GM18526 (cell line): ENCODE results near the gene COX7A2.

Experiments used
- POLR2A ChIP-seq: IDR thresholded peaks from 3 replicates; pipeline ENCODE4 v1.6.1; 2011; ENCODE audit not compliant: insufficient read length; ENCODE audit errors: extremely low read depth

The COX7A2 gene

GRCh38 chr6:75211920-75212590 is 31.5 kb downstream of the COX7A2 start:
- TF ChIP-seq POLR2A = no peak

GRCh38 chr6:75210885-75211739 is 32.5 kb downstream of the COX7A2 start:
- TF ChIP-seq POLR2A = no peak

DNA sequence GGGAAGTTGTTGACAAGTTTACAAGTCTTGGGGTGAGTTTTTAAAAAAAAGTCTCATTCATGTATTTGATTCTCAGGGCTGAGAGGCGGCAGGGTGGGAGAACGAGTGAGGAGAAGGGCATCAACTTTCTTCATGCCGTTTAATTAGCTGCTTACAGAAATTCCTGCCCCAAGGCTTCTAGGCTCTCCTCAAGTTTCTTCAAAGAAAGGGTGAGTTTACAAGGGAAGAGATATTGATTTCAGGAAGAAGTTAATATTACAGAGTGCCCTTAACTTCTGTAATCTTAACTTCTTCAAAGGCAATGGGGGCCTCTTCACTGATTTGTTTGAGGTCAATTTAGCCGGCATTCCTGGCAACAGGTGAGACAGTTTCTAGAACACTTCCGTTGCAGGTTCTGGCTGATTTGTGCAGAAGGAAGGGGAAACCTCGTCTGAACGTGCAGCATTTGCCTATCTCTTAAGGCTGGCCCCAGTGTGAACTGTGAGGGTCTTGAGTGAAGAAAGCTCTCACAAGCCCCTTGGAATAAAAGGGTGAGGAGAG is 34.3 kb downstream of the COX7A2 start:
- TF ChIP-seq POLR2A = no peak

DNA sequence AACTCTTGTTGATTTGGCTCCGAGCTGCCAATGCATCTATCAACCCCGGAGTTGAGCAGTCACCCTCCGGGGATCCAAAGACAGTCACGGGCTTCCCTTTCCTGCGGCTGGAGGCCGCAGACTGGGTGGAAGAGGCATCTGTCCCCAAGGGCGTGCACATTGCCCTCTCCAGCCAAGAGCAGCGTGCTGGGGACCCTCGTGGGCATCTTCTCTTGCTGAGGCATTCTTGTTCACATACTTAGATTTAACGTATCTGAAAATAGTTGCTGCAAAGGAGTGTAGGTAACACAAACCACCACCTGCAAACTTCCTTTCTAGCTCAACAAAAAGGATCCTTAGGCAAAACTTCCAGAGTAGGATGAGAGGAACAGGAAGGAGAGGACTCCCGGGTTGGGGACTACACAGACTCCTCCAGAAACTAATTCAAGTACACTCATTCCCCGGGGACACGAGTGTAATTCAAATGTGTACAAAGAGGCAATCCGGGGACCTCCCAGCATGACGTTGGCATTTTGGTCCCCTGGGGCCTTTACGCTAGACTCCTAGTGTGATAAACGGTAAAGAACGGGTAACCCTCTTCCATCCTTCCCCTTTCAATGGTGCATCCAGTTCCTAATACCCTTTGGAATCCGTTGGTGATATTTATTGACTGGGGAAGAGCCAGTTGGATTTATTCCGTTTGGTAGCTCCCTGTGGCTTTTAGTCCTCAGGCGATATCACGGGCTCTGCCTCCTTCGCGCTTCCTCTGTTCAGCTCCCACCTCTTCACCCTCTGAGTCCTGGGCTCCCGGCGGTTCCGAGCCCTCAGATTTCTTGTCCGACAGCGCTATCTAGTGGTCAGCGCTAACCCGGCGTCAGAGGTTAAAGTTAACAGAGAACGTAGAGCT is 35.1 kb downstream of the COX7A2 start:
- no peak for TF ChIP-seq POLR2A

- no peak for TF ChIP-seq POLR2A
These were observed 36.8 kb downstream of the COX7A2 start for GRCh38 chr6:75206576-75207342.

- no peak for TF ChIP-seq POLR2A
These were observed 37.6 kb downstream of the COX7A2 start, which contains the start of gene COL12A1 for GRCh38 chr6:75205776-75206575. COL12A1 (minus strand) TSS chr6:75206053; CDS start chr6:75202792, 3,261 bp downstream.

DNA sequence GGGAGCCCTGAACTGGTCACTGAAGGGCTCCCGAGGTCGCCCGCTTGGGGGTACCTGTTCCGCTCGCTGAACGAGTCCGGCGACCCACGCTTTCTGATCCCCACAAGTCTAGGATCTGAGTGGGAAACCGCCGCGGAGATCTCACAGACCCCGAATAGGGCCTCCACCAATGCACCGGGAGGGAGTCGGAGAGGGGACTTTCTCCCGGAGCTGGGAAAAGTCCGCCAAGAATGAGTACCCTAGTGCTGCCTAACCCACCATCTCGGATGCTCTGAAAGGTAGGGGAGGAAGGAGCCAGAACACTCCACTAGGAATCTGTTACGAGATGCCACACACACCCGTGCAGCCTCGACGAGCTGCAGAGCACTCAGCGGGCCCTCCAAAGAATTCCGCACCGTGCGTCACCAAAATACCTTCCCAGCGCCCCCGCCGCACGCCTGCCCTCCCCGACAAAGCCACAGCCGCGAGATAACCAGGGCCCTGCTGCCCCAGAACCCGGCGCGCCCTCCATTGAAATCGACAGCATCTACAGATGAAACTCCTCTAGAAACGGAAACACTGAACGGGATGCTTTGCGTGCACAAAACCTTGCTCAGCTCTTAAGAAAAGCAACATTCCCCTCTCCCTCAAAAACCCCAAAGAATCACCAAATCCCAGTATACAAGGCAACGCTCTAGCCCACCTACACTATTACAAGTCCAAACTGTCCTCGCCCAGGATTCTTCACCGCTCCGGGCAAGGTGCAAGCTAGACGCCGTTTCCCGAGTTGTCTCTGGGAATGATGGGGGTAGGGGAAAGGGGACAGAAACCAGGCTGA is 38.4 kb downstream of the COX7A2 start:
- no peak for TF ChIP-seq POLR2A

DNA sequence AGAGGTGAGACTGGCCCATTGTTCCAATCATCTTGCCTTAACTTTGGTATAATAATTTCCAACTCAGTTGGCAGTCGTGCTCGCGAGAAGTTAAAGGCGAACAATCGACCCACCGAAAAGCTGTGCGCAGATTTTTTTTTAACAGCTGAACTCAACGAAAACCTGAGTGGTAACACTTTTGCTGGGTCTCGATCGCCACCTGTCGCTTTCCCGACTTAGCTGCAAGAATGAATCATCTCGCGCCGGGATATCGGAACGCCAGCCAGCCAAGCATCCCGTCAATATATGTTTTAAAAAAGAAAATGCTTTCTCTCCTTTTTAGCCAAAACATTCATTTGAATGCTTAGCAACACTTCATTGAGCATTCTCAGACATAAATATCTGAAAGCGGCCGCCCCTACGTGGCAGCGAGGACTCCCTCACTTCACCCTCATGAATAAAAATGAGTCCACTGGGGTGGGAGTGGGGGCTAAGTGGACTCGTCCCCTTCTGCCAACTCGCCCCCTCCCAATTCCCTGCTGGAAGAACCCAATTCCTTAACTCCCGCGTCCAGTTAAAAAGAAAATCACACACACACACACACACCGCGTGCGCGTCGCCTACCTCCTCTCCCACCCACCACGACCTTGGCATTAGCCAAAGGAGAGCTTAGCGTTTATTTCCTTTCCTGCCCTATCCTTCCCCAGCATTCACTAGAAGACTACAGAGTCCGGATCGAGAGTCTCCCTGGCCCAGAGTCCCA is 39.2 kb downstream of the COX7A2 start:
- TF ChIP-seq POLR2A = no peak

DNA sequence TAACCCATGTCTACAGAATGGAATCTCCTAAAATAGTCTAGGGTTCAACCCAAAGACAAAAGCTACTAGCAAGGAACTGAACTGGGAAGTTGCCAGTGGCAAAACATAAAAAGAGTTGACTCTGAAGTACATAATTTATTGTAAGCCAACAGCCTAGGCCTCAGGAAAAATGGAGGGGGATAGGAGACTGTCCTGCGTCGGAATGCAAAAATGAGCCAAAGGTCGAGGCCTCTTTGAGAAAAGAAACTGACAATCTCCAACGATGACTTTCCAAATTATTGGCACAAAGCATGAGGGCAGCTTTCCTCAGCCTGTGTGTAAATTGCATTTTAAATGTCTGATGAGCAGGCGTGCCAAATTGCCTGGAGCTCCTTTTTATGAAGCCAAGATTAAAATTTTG is 39.9 kb downstream of the COX7A2 start:
- TF ChIP-seq POLR2A = no peak

DNA sequence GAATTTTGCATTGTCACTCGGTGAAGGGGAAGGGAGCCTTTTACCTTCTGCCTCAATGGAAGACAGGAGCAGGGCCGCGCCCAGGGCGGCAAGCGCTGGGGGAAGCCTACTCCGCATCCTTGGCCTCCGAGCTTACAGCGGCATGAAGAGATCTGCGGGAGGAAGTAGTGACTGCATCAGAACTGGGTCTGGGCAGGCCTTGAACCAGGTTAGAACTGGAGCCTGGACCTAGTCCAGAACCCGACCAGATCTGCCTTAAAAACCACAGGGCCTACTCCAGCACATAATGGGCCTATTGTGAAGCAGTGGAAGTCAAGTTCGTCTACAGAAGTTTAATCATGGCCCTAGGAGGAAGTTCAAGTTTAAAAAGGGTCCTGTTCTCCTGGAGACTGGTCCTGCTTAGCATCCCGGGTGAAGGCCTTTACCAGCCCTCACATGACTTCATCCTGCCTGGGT is 40.9 kb downstream of the COX7A2 start:
- no peak for TF ChIP-seq POLR2A

DNA sequence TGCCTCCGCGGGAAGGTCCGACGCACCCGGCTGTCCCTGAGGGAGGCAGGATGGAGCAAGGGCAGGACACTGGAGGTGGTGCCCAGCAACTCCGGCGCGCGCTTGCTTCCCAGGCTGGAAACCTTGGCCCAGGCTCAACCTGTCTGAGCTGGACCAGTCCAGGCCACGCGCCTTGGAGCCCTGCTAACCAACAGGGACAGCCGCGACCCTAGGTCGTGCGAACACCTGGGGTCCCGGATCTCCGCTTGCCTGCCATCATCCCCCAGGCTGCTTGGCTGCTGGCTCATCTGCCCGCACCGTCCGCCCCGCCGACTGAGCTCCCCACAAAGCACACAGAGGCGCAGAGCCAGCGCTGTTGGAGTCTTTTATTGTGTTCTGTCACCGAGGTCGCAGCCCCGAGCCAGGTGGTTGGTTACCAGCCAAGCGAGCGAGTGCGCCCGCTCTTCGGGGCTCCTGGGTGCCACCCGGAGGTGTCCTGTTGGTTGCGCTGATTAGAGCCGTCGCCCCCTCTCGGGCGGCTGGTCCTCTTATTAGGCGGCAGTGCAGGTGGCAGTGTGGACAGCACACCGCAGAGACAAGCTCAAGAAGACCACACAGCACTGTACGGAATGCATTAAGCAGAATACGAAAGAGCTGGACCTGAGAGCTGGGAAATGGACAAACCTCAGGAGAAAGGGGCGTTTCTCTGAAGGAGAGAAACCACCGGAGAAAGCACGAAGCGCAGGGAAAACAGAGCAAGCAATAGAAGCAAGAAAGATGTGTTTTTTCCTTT is 41.5 kb downstream of the COX7A2 start:
- no peak for TF ChIP-seq POLR2A

DNA sequence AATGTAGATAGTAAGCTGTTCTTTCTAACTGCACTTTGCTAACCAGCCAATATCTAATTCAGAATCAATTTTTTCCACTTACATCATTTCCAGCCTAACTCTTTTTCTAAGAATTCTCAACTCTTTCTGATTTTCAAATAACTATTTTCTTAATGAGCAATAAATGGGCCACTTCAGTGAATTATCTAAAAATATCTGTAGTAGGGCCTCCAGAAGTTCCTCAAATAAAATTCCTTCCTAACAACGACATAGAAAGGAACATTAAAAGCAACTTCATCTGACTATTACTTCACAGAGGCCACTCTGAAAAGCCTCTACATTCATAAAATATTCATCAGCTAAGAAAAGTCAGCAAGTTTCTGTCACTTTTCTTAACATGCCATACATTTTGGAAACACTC is 42.6 kb downstream of the COX7A2 start:
- no peak for TF ChIP-seq POLR2A

- TF ChIP-seq POLR2A = no peak
These were observed 43.7 kb downstream of the COX7A2 start for GRCh38 chr6:75199889-75200288.
